Choroid plexus epithelial cell (primary cell): ENCODE results near the gene MS4A6E.
A peak's percentile ranks its signal among the peaks of the same experiment; 100 is the strongest.

Experiments
- DNase-seq: peaks from one replicate; pipeline ENCODE4 v3.0.0-alpha.2; 2010; ENCODE audit warnings: low read depth
- H3K4me3 ChIP-seq: 2 replicates; pipeline ENCODE4 v1.5.1; 2011; ENCODE audit warnings: low read depth, mild to moderate bottlenecking, control low read depth, low read length, moderate library complexity
- CTCF ChIP-seq: conservative IDR thresholded peaks from 2 replicates; pipeline ENCODE4 v1.5.1; 2011; ENCODE audit warnings: low read depth, mild to moderate bottlenecking, control low read depth, inconsistent platforms, low read length, moderate library complexity

Gene MS4A6E

DNA sequence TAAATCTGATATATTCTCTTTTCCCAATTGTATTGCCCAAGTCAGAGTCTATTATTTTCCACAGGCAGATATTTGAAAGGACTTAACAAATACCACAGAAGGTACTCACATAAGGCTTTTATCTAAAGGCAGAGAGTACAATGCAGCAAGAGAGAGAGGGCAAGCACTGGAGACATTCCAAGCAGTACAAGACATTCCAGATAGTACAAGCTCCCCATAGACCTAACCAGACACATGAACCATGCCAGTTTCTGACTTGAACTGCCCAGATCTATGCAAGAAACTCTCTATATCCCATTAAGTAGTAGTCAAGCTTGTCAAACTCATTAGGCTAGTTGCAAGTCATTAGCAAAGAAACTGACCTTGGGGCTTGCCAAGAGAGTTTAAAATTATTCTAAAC, 11.2 kb upstream of the MS4A6E start:
- peak; percentile 22 for DNase-seq
- no peak overlapping the region for H3K4me3 ChIP-seq
- TF ChIP-seq CTCF, result no peak

DNA sequence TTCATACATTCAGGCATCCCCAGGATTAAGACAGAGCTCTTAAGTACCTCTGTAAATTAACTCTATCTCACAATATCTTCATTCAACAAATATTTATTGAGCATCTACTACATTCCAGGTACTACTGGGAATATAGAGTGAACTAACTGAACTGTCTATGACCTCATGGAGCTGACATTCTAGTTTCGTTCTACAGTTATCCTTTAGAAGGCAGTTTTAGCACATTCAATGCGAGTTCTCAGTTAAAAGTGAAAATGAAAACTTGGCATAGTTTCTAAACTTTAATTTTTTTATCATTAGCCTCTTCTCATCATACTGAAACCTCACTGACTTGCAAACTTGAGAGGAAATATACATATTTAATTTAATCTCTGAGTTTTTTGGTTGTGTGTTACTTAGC, 10.7 kb upstream of the MS4A6E start:
- H3K4me3 ChIP-seq, result no peak overlapping the region
- no peak for DNase-seq
- TF ChIP-seq CTCF, result no peak

GRCh38 chr11:60318726-60319125, 8.3 kb upstream of the MS4A6E start:
- no peak for DNase-seq
- TF ChIP-seq CTCF, result no peak
- no peak overlapping the region for H3K4me3 ChIP-seq

DNA sequence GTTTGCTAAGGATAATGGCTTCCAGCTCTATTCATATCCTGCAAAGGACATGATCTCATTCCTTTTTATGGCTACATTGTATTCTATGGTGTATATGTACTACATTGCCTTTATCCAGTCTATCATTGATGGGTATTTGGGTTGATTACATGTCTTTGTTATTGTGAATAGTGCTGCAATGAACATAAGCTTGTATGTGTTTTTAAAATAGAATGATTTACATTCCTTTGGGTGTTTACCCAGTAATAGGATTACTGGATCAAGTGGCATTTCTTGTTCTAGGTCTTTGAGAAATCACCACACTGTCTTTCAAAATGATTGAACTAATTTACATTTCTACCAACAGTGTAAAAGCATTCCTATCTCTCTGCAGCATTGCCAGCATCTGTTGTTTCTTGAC, 6.0 kb upstream of the MS4A6E start:
- TF ChIP-seq CTCF, result no peak
- no peak overlapping the region for H3K4me3 ChIP-seq
- no peak for DNase-seq

GRCh38 chr11:60328460-60328859, 1.4 kb downstream of the MS4A6E start:
- no peak for DNase-seq
- H3K4me3 ChIP-seq, result no peak overlapping the region
- no peak for TF ChIP-seq CTCF

DNA sequence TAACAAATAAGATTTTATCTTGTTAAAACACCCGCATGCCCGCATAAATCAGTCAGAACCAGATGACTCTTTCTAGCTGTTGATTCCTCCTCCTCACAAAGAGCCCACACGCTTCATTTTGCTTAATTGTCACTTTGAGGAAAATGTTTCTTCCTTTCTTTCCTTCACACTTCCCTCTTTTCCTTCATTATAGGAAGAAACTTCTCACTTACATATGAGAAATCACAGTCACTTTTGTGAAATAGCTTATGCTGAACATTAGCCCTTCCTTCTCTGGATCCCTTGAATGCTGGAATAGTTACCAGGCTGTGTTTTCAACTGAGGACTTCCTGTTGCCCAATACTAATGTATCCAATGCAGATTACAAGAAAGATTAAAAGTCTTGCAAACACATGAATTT, 5.8 kb downstream of the MS4A6E start:
- no peak overlapping the region for H3K4me3 ChIP-seq
- DNase-seq, result no peak
- no peak for TF ChIP-seq CTCF

GRCh38 chr11:60334005-60334620, 7.1 kb downstream of the MS4A6E start:
- TF ChIP-seq CTCF, result peak; percentile 70
- no peak overlapping the region for H3K4me3 ChIP-seq
- peak; percentile 57 for DNase-seq
